ENCODE results near the gene CDK5RAP2. TPM values are rescaled to one million over a fixed set of nuclear protein-coding genes. Genes with fewer than 3 reads are reported as not detected.
A peak's percentile ranks its signal among the peaks of the same experiment; 100 is the strongest.

CDK5RAP2 gene
- total RNA-seq, 1 experiment from 2014 or later = 56.4 TPM

DNA sequence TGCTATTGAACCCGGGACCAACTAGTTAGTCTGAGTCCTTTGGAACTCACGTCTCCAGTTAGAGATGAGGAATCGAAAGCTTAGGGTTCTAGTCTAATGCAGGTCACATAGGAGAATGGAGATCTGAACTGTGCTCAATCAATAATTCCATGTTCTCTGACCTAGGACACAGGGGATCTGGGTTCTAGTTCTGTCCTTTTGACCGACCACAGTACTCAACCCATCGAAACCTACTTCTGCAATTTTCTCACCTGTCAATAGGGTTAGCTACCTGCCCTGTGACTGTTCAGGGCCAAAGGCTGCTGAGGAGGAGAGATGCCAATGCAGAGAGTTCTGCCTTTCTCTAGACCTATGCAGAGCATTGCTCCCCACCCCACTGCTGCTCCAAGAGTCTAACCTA is 187.7 kb downstream of the CDK5RAP2 start:
- H3K4me1 Mint-ChIP-seq = no peaks in the 10 kb centered on the region
- H3K23me2 ChIP-seq (ENCODE audit: insufficient read length, low read depth, low read length, poor library complexity, severe bottlenecking) = no peaks in the 10 kb centered on the region
- WGBS (ENCODE audit: extremely low coverage, insufficient read length, low lambda C conversion rate) = no CpG with 5 or more reads among the region's 5 CpGs
- H2BK120ac ChIP-seq (ENCODE audit: low read depth, low read length, poor library complexity, severe bottlenecking) = no peak overlapping the region
- H2BK20ac ChIP-seq (ENCODE audit: low read depth, low read length, poor library complexity, severe bottlenecking) = no peak overlapping the region
- no peak overlapping the region for H3K18ac ChIP-seq (ENCODE audit: insufficient read length, low read depth, low read length)
- no peaks in the 10 kb centered on the region for H3K27me3 Mint-ChIP-seq (ENCODE audit: low read depth)
- TF ChIP-seq, protein P1, sequence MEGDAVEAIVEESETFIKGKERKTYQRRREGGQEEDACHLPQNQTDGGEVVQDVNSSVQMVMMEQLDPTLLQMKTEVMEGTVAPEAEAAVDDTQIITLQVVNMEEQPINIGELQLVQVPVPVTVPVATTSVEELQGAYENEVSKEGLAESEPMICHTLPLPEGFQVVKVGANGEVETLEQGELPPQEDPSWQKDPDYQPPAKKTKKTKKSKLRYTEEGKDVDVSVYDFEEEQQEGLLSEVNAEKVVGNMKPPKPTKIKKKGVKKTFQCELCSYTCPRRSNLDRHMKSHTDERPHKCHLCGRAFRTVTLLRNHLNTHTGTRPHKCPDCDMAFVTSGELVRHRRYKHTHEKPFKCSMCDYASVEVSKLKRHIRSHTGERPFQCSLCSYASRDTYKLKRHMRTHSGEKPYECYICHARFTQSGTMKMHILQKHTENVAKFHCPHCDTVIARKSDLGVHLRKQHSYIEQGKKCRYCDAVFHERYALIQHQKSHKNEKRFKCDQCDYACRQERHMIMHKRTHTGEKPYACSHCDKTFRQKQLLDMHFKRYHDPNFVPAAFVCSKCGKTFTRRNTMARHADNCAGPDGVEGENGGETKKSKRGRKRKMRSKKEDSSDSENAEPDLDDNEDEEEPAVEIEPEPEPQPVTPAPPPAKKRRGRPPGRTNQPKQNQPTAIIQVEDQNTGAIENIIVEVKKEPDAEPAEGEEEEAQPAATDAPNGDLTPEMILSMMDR (conservative IDR thresholded peaks at IDR 0.05) = no peak
- H3K9me3 Mint-ChIP-seq = no peaks in the 10 kb centered on the region
- no peaks in the 10 kb centered on the region for H3K4me1 ChIP-seq (ENCODE audit: insufficient read depth, low read length)
- no peaks in the 10 kb centered on the region for H3K79me1 ChIP-seq (ENCODE audit: insufficient read depth, low read depth, low read length, poor library complexity, severe bottlenecking)
- H4K20me1 ChIP-seq (ENCODE audit: control insufficient read depth, insufficient read depth, insufficient read length) = peaks cover 2% of the 10 kb centered on the region
- H3K36me3 Mint-ChIP-seq (ENCODE audit: insufficient read depth in 1 of 3, low read depth in 3 of 3) = peaks cover 28 to 83% (median 59%) of the 10 kb centered on the region in 3 experiments; a peak in 6 of 7 replicates
- no peak overlapping the region for H3K4me3 Mint-ChIP-seq
- H4K91ac ChIP-seq (ENCODE audit: insufficient read length, low read depth, low read length) = no peak overlapping the region
- no peak overlapping the region for H3K4me2 ChIP-seq (ENCODE audit: insufficient read depth, insufficient read length, low read length)
- no peak overlapping the region for H4K5ac ChIP-seq (ENCODE audit: insufficient read length, low read depth, low read length)
- no peak overlapping the region for H3K14ac ChIP-seq (ENCODE audit: insufficient read depth, low read length)
- no peak overlapping the region for H3K23ac ChIP-seq (ENCODE audit: insufficient read length, low read depth, low read length)
- H3K4ac ChIP-seq (ENCODE audit: low read depth, low read length) = no peak overlapping the region
- H2BK12ac ChIP-seq (ENCODE audit: insufficient read length, low read depth, low read length) = no peak overlapping the region
- no peak overlapping the region for H2AFZ ChIP-seq (ENCODE audit: low read length)
- no peak overlapping the region for H4K8ac ChIP-seq (replicated peaks; ENCODE audit: insufficient read length, low read depth, low read length)
- H2AK5ac ChIP-seq (ENCODE audit: insufficient read length, low read length) = no peak overlapping the region
- no peak overlapping the region for H2BK15ac ChIP-seq (ENCODE audit: low read depth, low read length)
- no peak overlapping the region for H3K27ac ChIP-seq (ENCODE audit: insufficient read length, low read depth, low read length)
- H3K56ac ChIP-seq (ENCODE audit: insufficient read length, low read depth, low read length) = no peak overlapping the region
- H3T11ph ChIP-seq (ENCODE audit: low read length) = no peak overlapping the region
- H3K27me3 ChIP-seq (ENCODE audit: insufficient read depth, low read length) = no peaks in the 10 kb centered on the region
- H3K27ac Mint-ChIP-seq = 0 out of 7 replicates have a peak overlapping the region, but pooled peaks of 1 of the 3 experiments have one; percentile 85
- no peaks in the 10 kb centered on the region for H3K9me3 ChIP-seq (ENCODE audit: control insufficient read depth, low read depth, low read length)
- DNase-seq = no peak
- H3K9ac ChIP-seq (ENCODE audit: extremely low read depth, insufficient read length, low read length) = no peak overlapping the region
- no peak overlapping the region for H2BK5ac ChIP-seq (ENCODE audit: insufficient read length, low read length)
- H3K79me2 ChIP-seq (ENCODE audit: insufficient read depth, low read length) = no peaks in the 10 kb centered on the region

All from H9 (cell line).